Cardiac fibroblast (primary cell): ENCODE measurements around the gene CCDC152.
A peak's percentile ranks its signal among the peaks of the same experiment; 100 is the strongest.
"Not testable (repeated sequence)": the region's sequence is repeated elsewhere in the genome, so short reads cannot be mapped to it uniquely, and the experiment has no call there.

Source experiments
- DNase-seq, 2 donors: peaks; one replicate each; pipeline versions ENCODE4 v3.0.0 to v3.0.0-alpha.2; 2010; ENCODE audit warnings: low read depth in 2 of 2
- H3K4me3 ChIP-seq, 2 donors: replicated peaks in 1 of 2; 1 replicate in 1 of 2; 2 replicates in 1 of 2; pipeline ENCODE4 v1.5.1; 2011; ENCODE audit warnings: low read depth in 2 of 2, low read length in 2 of 2, mild to moderate bottlenecking in 2 of 2, moderate library complexity in 1 of 2
- TF ChIP-seq, protein P1 (sequence below): IDR thresholded peaks from one replicate; pipeline ENCODE4 v1.5.1; 2011; ENCODE audit warnings: low read depth, mild to moderate bottlenecking, low read length, inconsistent platforms

Gene CCDC152

GRCh38 chr5:42810834-42811590, 54.4 kb downstream of the CCDC152 start:
- peak in 1 of 2 donors; percentile 12 for DNase-seq
- TF ChIP-seq, protein P1, sequence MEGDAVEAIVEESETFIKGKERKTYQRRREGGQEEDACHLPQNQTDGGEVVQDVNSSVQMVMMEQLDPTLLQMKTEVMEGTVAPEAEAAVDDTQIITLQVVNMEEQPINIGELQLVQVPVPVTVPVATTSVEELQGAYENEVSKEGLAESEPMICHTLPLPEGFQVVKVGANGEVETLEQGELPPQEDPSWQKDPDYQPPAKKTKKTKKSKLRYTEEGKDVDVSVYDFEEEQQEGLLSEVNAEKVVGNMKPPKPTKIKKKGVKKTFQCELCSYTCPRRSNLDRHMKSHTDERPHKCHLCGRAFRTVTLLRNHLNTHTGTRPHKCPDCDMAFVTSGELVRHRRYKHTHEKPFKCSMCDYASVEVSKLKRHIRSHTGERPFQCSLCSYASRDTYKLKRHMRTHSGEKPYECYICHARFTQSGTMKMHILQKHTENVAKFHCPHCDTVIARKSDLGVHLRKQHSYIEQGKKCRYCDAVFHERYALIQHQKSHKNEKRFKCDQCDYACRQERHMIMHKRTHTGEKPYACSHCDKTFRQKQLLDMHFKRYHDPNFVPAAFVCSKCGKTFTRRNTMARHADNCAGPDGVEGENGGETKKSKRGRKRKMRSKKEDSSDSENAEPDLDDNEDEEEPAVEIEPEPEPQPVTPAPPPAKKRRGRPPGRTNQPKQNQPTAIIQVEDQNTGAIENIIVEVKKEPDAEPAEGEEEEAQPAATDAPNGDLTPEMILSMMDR = no peak
- peak overlapping the region in 1 of 2 donors; percentile 26 for H3K4me3 ChIP-seq

DNA sequence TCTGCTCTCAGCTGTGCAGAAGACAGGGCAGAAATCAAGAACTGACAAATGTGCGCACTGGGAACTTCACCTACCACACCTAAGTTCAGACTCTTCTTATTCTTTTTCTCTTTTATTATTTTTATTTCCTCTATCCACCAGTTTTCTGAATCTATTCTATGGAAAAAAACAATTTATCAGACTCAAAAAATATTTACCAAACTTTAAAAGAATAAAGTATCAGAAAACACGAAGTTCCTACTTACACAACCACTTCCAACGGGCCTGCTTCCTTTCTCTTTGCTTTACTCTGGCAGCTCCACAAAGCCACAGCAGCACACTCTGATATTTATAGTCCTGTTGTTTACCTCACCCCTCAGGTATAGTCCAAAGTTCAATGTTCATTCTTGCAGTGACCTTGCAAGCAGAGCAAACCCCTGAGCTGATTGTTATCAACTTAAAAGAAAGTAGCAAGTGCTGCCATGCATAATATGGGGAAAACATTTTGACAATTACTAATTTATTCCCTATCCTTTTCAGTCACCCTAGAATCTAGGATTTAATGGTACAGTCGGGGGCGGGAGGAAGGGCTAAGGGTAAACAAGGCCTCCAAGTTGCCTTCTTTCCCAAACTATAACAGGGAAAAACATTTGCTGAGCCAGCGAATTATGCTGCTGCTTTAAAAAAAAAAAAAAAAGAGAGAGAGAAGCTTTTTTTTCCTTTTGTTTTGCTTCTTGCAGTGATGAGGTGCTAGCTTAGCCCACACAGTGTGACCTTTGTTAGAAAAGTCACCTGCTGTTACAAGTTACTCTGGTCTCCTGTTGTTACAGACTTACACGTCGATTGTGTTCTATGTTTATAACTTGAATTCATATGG, 55.2 kb downstream of the CCDC152 start, which contains the start of gene SELENOP:
SELENOP (minus strand) TSS at position 302 of the 856 bp plus-strand sequence. CDS start 3,539 bp downstream, outside the sequence.
- TF ChIP-seq, protein P1 = no peak
- peak within 1 kb of the TSS in 1 of 2 donors; percentile 26 for H3K4me3 ChIP-seq
- peak; percentile 12 to 84 for DNase-seq

GRCh38 chr5:42812620-42813019, 56.0 kb downstream of the CCDC152 start:
- no peak for DNase-seq
- H3K4me3 ChIP-seq = no peak overlapping the region
- TF ChIP-seq, protein P1 = no peak

DNA sequence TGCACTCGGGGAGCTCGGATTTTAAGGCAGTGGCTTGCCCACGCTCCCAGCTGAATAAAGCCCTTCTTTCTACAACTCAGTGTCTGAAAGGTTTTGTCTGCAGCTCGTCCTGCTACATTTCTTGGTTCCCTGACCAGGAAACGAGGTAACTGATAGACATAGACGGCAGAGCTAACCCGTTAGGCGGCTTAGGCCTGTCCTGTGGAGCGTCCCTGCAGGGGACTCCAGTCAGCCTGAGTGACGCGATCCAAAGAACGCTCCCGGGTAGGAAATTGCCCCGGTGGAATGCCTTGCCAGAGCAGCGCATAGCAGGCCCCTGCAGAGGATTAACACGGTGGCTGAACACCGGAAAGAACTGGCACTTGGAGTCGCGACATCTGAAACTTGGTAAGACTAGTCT, 56.9 kb downstream of the CCDC152 start:
- no peak for DNase-seq
- TF ChIP-seq, protein P1 = no peak
- no peak overlapping the region for H3K4me3 ChIP-seq

GRCh38 chr5:42816546-42816945, 59.9 kb downstream of the CCDC152 start:
- not testable (repeated sequence) for DNase-seq, H3K4me3 ChIP-seq

DNA sequence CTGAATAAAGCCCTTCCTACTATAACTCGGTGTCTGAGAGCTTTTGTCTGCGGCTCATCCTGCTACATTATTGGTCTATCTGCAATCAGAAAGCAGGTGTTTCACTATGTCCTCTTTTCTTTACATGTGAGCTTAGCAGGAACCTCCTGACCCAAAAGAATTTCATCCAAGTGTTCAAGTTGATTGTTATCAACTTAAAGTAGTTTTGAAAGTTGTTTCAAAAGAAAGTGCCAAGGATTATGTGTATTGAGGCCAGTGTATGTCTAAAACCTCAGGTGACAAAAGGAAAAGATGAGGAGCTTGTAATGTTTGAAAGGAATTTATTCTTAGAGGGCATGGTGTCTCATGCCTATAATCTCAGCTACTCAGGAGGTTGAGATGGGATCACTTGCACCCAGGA, 63.1 kb downstream of the CCDC152 start:
- no peak overlapping the region for H3K4me3 ChIP-seq
- TF ChIP-seq, protein P1 = no peak
- no peak for DNase-seq

- TF ChIP-seq, protein P1 = no peak
- no peak for DNase-seq
Measured at GRCh38 chr5:42822548-42822947, 65.9 kb downstream of the CCDC152 start.

More at GRCh38 chr5:42822548-42822947, 65.9 kb downstream of the CCDC152 start:
- no peak overlapping the region for H3K4me3 ChIP-seq
